Measurements from ENCODE around the gene DNAH11.

- TF ChIP-seq GATA3 (IDR thresholded peaks at IDR 0.05; ENCODE audit: low read depth, low read length) (no peak), GATA2 (IDR thresholded peaks at IDR 0.05; ENCODE audit: low read depth, low read length) (no peak)
Observed at GRCh38 chr7:21773326-21773725, 230.5 kb downstream of the DNAH11 start.

Data from SH-SY5Y (cell line).